Skeletal muscle tissue (tissue), 4 donors: ENCODE measurements around the gene THEM4. TPM values are rescaled to one million over a fixed set of nuclear protein-coding genes. Genes with fewer than 3 reads are reported as not detected.

ENCODE experiments used
- H3K27ac ChIP-seq: one replicate; pipeline ENCODE4 v1.7.0; 2013; ENCODE audit warnings: mild to moderate bottlenecking, low read depth, low read length, inconsistent platforms
- H3K27me3 ChIP-seq, 3 donors: one replicate each; pipeline ENCODE4 v1.7.0; 2013; ENCODE audit warnings: low read length in 3 of 3; ENCODE audit not compliant: control insufficient read depth in 3 of 3, insufficient read depth in 3 of 3
- H3K36me3 ChIP-seq, 3 donors: one replicate each; pipeline ENCODE4 v1.7.0; 2013; ENCODE audit warnings: low read length in 3 of 3; ENCODE audit not compliant: control insufficient read depth in 3 of 3, insufficient read depth in 3 of 3
- H3K4me1 ChIP-seq, 3 donors: one replicate each; pipeline ENCODE4 v1.7.0; 2013; ENCODE audit warnings: low read length in 3 of 3, mild to moderate bottlenecking in 3 of 3; ENCODE audit not compliant: control insufficient read depth in 3 of 3, insufficient read depth in 3 of 3
- H3K4me3 ChIP-seq, 3 donors: one replicate each; pipeline ENCODE4 v1.7.0; 2013; ENCODE audit warnings: low read length in 3 of 3
- H3K9ac ChIP-seq, 3 donors: one replicate each; pipeline ENCODE4 v1.7.0; 2013; ENCODE audit warnings: low read length in 3 of 3, mild to moderate bottlenecking in 3 of 3, moderate library complexity in 2 of 3, low read depth in 1 of 3
- H3K9me3 ChIP-seq, 3 donors: one replicate each; pipeline ENCODE4 v1.7.0; 2013; ENCODE audit warnings: low read length in 3 of 3; ENCODE audit not compliant: control insufficient read depth in 3 of 3
- total RNA-seq: library from RNA; depleted of rRNA; stranded (reverse); fragments of >200 nt; gene quantifications from one replicate; pipeline ENCODE4 v1.2.3, GENCODE V29; 2014
- donor health status: Osteomylitis.

Gene THEM4
- total RNA-seq, 1 donor from 2014 or later, result 8.4 TPM

GRCh38 chr1:151853411-151853943 lies 55.8 kb downstream of the THEM4 start, which contains the start of gene THEM5:
THEM5 (minus strand) TSS chr1:151853712; CDS start chr1:151853565, 147 bp downstream.
- no peaks in the 10 kb centered on the region for H3K9me3 ChIP-seq
- peaks cover 0 to 38% (median 28%) of the 10 kb centered on the region in 3 donors for H3K27me3 ChIP-seq
- no peak within 1 kb of the TSS for H3K9ac ChIP-seq
- no peak within 1 kb of the TSS for H3K27ac ChIP-seq
- H3K4me1 ChIP-seq, result no peaks in the 10 kb centered on the region
- H3K4me3 ChIP-seq, result no peak within 1 kb of the TSS
- no peaks in the 10 kb centered on the region for H3K36me3 ChIP-seq

DNA sequence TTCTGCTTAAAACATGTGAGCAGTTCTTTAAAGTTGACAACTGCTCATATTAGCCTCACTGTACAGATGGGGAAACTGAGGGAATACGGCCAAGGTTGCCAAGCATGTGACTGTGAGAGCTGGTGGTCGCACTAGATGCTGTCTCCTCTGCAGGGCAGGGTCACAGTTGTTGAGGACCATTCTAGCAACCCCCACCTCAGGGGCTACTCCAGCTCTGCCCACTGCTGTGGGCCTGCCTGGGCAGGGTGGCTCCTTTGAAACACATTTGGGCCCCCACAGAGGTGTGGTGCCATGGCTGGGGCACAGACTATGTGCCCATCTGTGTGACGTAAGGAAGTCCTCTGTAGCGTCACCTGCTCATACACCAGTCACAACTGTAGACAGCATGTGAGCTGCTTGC lies 56.6 kb downstream of the THEM4 start:
- Histone ChIP-seq H3K36me3 (no peaks in the 10 kb centered on the region), H3K4me3 (no peak overlapping the region), H3K9me3 (no peaks in the 10 kb centered on the region), H3K27ac (no peak overlapping the region), H3K27me3 (peaks cover 4 to 41% (median 34%) of the 10 kb centered on the region in 3 donors), H3K4me1 (no peaks in the 10 kb centered on the region), H3K9ac (no peak overlapping the region)

- Histone ChIP-seq H3K36me3 (no peaks in the 10 kb centered on the region), H3K27ac (no peak overlapping the region), H3K27me3 (peaks cover 4 to 42% (median 34%) of the 10 kb centered on the region in 3 donors), H3K9ac (no peak overlapping the region), H3K4me3 (no peak overlapping the region), H3K4me1 (no peaks in the 10 kb centered on the region), H3K9me3 (no peaks in the 10 kb centered on the region)
Observed at GRCh38 chr1:151851886-151852285, 57.4 kb downstream of the THEM4 start.

DNA sequence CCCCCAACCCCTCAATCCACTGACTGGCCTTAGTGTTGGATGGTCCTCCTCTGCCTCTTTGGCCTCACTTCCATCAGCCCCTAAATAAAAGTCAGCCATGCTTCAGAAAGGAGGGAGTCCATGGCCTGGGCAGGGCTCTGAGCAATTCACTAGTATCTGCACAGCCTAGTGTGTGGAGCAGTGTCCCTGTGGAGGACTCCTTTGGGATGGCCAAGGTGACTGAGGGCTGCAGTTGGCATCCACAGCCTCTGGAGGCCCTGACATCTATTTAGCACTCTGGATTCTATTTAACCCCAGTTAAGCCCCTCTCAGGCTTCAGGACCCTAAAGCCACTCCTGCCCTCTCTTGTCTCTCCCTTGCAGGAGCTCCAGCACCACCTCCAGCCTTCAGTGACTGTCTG lies 59.4 kb downstream of the THEM4 start:
- no peak overlapping the region for H3K9ac ChIP-seq
- H3K9me3 ChIP-seq, result no peaks in the 10 kb centered on the region
- H3K27me3 ChIP-seq, result peaks cover 4 to 46% (median 34%) of the 10 kb centered on the region in 3 donors
- H3K36me3 ChIP-seq, result no peaks in the 10 kb centered on the region
- no peaks in the 10 kb centered on the region for H3K4me1 ChIP-seq
- H3K4me3 ChIP-seq, result no peak overlapping the region
- H3K27ac ChIP-seq, result no peak overlapping the region

- no peak overlapping the region for H3K9ac ChIP-seq
- H3K4me1 ChIP-seq, result no peaks in the 10 kb centered on the region
- peaks cover 8 to 46% (median 34%) of the 10 kb centered on the region in 3 donors for H3K27me3 ChIP-seq
- H3K36me3 ChIP-seq, result no peaks in the 10 kb centered on the region
- H3K9me3 ChIP-seq, result no peaks in the 10 kb centered on the region
- no peak overlapping the region for H3K27ac ChIP-seq
- H3K4me3 ChIP-seq, result no peak overlapping the region
Observed at GRCh38 chr1:151849126-151849525, 60.2 kb downstream of the THEM4 start.

GRCh38 chr1:151847867-151848596 lies 61.3 kb downstream of the THEM4 start:
- H3K9ac ChIP-seq, result no peak overlapping the region
- no peak overlapping the region for H3K27ac ChIP-seq
- H3K27me3 ChIP-seq, result peaks cover 8 to 40% (median 31%) of the 10 kb centered on the region in 3 donors
- H3K9me3 ChIP-seq, result no peaks in the 10 kb centered on the region
- H3K4me3 ChIP-seq, result no peak overlapping the region
- no peaks in the 10 kb centered on the region for H3K4me1 ChIP-seq
- no peaks in the 10 kb centered on the region for H3K36me3 ChIP-seq

DNA sequence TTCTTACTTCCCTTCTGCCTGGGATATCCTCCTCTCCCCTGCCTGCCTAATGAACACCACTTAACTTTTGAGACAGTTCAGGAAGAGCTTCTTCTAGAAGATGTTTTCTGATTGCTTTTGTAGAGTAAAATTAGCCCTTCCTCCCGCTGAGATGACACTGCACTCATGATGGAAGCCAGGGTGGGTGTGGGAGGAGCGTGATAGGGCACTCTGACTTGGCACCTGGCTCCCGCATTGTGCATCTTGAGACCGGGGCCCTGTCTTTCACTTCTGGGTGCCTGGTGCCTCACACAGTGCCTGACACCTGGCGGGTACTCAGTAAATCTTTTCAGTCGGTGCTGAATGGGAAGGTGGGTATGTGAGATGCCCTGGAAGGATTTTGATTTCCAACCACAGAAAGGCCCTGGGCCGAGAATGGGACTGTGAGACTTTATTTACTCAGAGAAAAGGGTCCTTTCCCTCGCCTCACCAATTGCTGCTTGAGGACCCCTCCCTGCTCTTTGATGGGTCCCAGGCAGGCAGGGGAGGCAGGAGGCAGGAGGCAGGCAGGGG lies 62.5 kb downstream of the THEM4 start:
- Histone ChIP-seq H3K4me1 (no peaks in the 10 kb centered on the region), H3K36me3 (no peaks in the 10 kb centered on the region), H3K27me3 (peaks cover 8 to 31% (median 19%) of the 10 kb centered on the region in 3 donors), H3K9me3 (no peaks in the 10 kb centered on the region), H3K4me3 (no peak overlapping the region), H3K27ac (no peak overlapping the region), H3K9ac (no peak overlapping the region)

DNA sequence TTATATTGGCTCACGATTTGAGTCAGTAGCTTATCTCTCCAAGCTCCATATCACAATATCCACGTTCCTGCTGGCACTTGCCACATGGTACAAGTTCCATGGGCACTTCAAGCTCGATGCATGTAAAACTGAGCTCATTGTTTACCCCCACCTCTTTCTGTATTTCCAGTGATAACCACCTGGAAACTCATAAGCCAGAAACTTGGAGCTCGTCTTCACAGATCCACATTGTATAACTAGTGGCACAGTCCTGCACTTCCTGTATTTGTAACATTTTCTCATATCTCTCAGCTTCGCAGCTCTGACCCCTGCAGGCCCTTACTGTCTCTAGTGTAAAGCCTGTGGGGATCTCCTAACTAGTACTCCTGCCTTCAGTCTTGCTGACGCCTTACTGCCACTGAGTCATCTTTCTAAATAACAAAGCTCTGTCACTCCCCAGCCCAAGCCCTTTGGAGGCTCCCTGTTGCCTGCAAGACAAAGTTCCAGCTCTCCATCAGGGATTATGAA lies 63.2 kb downstream of the THEM4 start:
- Histone ChIP-seq H3K9me3 (no peaks in the 10 kb centered on the region), H3K27ac (no peak overlapping the region), H3K27me3 (peaks cover 10 to 28% (median 15%) of the 10 kb centered on the region in 3 donors), H3K4me1 (no peaks in the 10 kb centered on the region), H3K9ac (no peak overlapping the region), H3K4me3 (no peak overlapping the region), H3K36me3 (no peaks in the 10 kb centered on the region)

DNA sequence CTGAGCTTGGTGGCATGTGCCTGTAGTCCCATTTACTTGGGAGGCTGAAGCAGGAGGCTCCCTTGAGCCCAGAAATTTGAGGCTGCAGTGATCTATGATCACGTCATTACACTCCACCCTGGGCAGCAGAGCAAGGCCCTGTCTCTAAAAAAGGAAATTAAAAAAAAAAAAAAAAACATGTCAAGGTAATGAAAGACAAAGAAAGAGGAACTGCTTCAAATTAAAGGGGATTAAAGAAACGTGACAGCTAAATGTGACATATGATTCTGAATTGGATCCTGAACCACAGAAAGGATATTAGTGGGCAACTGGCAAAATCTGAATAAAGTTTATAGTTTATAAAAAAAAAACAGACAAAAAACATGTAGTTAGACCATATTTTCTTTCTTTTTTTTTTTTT lies 65.9 kb downstream of the THEM4 start:
- H3K27me3 ChIP-seq, result peaks cover 18 to 35% (median 27%) of the 10 kb centered on the region in 3 donors
- no peak overlapping the region for H3K4me3 ChIP-seq
- H3K36me3 ChIP-seq, result no peaks in the 10 kb centered on the region
- H3K4me1 ChIP-seq, result peaks cover 0 to 10% (median 6%) of the 10 kb centered on the region in 3 donors
- H3K9me3 ChIP-seq, result no peaks in the 10 kb centered on the region
- no peak overlapping the region for H3K9ac ChIP-seq
- no peak overlapping the region for H3K27ac ChIP-seq

GRCh38 chr1:151841141-151841540 lies 68.2 kb downstream of the THEM4 start:
- Histone ChIP-seq H3K4me3 (no peak overlapping the region), H3K27me3 (peaks cover 19 to 45% (median 34%) of the 10 kb centered on the region in 3 donors), H3K27ac (no peak overlapping the region), H3K36me3 (no peaks in the 10 kb centered on the region), H3K9me3 (no peaks in the 10 kb centered on the region), H3K4me1 (peaks cover 8 to 19% (median 14%) of the 10 kb centered on the region in 3 donors), H3K9ac (no peak overlapping the region)
